Kidney glomerular epithelial cell (primary cell): ENCODE measurements around the gene SWSAP1.
"Not testable (repeated sequence)": the region's sequence is repeated elsewhere in the genome, so short reads cannot be mapped to it uniquely, and the experiment has no call there.

Source experiments
- DNase-seq: peaks from one replicate; lab custom pipeline; 2025; lab: John Stamatoyannopoulos, UW

Gene SWSAP1

GRCh38 chr19:11374433-11375142 is at the start of gene SWSAP1:
Gene SWSAP1, plus strand, starts transcription at chr19:11374666. Its CDS starts 15 bp downstream, at chr19:11374681.
- peak; percentile 100 for DNase-seq

- DNase-seq, result no peak
Measured at GRCh38 chr19:11324748-11325389, 49.6 kb upstream of the SWSAP1 start.

- no peak for DNase-seq
Measured at GRCh38 chr19:11325544-11325943, 48.9 kb upstream of the SWSAP1 start.

GRCh38 chr19:11330127-11330526 is 44.3 kb upstream of the SWSAP1 start:
- no peak for DNase-seq

GRCh38 chr19:11331502-11331901 is 43.0 kb upstream of the SWSAP1 start:
- DNase-seq, result no peak

GRCh38 chr19:11332822-11333221 is 41.6 kb upstream of the SWSAP1 start:
- no peak for DNase-seq

GRCh38 chr19:11333838-11334237 is 40.6 kb upstream of the SWSAP1 start:
- DNase-seq, result not testable (repeated sequence)

- DNase-seq, result no peak
Measured at GRCh38 chr19:11335449-11336146, 38.9 kb upstream of the SWSAP1 start.

GRCh38 chr19:11337080-11337479 is 37.4 kb upstream of the SWSAP1 start:
- DNase-seq, result no peak

GRCh38 chr19:11338121-11338520 is 36.3 kb upstream of the SWSAP1 start:
- DNase-seq, result no peak

GRCh38 chr19:11338569-11339253 is 35.8 kb upstream of the SWSAP1 start:
- no peak for DNase-seq

GRCh38 chr19:11339254-11340098 is 35.0 kb upstream of the SWSAP1 start, which contains the start of gene RAB3D:
Gene RAB3D, minus strand, starts transcription at chr19:11339657. Its CDS starts 2,258 bp downstream, at chr19:11337399.
- peak; percentile 74 for DNase-seq

GRCh38 chr19:11340099-11340467 is 34.4 kb upstream of the SWSAP1 start:
- DNase-seq, result not testable (repeated sequence)

- no peak for DNase-seq
Measured at GRCh38 chr19:11342429-11342828, 32.0 kb upstream of the SWSAP1 start.

GRCh38 chr19:11345122-11345803 is 29.2 kb upstream of the SWSAP1 start:
- no peak for DNase-seq

- DNase-seq, result peak; percentile 96
Measured at GRCh38 chr19:11346104-11346940, 28.1 kb upstream of the SWSAP1 start, which contains the start of the genes CCDC159 and TMEM205. Gene CCDC159, plus strand, starts transcription at chr19:11346519. Its CDS starts 88 bp downstream, at chr19:11346607. Gene TMEM205, minus strand, starts transcription at chr19:11346268. Its CDS starts 649 bp downstream, at chr19:11345619.

- no peak for DNase-seq
Measured at GRCh38 chr19:11347546-11348039, 26.9 kb upstream of the SWSAP1 start.

- no peak for DNase-seq
Measured at GRCh38 chr19:11349171-11349570, 25.3 kb upstream of the SWSAP1 start.

GRCh38 chr19:11354102-11354501 is 20.4 kb upstream of the SWSAP1 start:
- not testable (repeated sequence) for DNase-seq
